NCI-H1092 (cell line): ENCODE measurements around the gene NDUFV2.
"Not testable (repeated sequence)": the region's sequence is repeated elsewhere in the genome, so short reads cannot be mapped to it uniquely, and the experiment has no call there.

Experiments used
- DNase-seq: peaks from one replicate; lab custom pipeline; 2025; lab: John Stamatoyannopoulos, UW

NDUFV2 gene

GRCh38 chr18:9102508-9103375, at the start of gene NDUFV2:
Gene NDUFV2, plus strand, starts transcription at chr18:9102699. Its CDS starts 45 bp downstream, at chr18:9102744.
- peak; percentile 83 for DNase-seq

- no peak for DNase-seq
Measured at GRCh38 chr18:9053814-9054213, 48.7 kb upstream of the NDUFV2 start.

DNA sequence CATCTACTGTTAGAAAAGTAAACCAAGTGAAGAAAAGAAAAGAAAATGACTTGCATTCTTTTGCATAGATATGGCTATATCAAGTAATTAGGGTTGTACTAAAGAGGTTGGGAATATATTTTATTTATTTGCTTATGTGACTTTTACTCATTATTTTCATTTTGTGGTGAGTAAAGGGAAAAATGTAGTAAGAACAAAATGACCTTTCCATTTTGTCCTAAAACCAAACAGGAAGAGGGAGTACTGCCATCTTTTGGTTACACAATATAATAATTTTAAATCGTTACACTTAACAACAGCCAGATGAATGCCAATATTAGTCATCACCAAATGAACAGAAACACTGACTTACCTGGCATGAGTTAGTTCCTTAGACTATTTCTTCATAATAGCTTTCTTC, 47.3 kb upstream of the NDUFV2 start:
- no peak for DNase-seq

- DNase-seq = no peak
Measured at GRCh38 chr18:9055626-9056025, 46.9 kb upstream of the NDUFV2 start.

- no peak for DNase-seq
Measured at GRCh38 chr18:9057646-9058045, 44.9 kb upstream of the NDUFV2 start.

DNA sequence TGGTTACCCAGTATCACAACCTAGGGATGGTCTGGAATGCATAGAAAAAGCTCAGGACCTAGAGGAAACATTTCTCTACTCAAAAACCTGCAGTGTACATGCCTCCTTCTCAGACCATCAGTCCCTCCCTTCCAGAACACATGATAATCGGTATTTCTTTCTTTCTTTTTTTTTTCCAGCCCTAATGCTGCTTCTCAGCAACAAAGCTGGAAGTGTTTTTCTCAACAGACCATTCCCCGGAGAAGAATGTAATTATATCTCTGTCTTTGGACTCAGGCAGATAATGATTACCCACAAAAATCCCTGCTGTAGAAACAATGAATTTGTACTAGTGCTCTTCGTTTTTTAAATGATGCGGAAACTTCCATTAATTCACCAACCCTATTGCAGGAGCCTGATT, 44.1 kb upstream of the NDUFV2 start:
- DNase-seq = no peak

- DNase-seq = no peak
Measured at GRCh38 chr18:9062418-9062751, 40.1 kb upstream of the NDUFV2 start.

DNA sequence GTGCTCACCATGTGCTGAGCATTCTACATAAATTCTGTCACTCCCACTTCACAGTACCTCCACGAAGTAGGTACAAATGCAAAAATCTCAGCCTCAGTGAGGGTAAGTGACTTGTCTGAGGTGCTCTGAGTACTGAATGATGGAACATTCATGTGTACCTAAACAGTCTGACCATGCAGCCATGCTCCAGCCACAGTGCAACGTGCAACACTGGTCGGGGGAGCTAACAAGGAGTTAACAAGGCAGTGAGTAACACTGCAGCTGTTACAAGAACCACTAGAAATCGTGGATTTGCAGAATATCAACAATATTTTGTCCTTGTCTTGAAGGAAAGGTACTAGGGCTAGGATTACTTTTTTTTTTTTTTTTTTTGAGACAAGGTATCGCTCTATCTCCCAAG, 36.6 kb upstream of the NDUFV2 start:
- DNase-seq = no peak

DNA sequence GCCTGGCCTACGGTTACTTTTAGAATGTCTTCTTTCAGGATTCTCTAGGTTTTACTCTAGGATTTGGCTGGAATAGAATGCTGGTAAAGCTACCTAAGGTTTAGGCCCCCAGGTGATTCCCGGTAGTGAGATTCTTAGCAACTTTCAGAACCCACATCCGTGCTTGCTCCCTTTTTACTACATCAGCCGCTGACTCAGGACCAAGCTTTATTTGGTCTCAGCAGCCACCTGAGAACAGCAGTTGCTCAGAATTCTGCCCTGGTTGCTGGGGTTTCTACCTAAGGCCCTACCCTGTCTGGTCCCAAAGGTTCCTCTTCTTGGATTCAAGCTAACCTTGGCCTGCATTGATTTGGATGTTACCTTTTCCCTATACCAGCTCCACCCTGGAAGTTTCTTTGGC, 36.1 kb upstream of the NDUFV2 start:
- DNase-seq = no peak

DNA sequence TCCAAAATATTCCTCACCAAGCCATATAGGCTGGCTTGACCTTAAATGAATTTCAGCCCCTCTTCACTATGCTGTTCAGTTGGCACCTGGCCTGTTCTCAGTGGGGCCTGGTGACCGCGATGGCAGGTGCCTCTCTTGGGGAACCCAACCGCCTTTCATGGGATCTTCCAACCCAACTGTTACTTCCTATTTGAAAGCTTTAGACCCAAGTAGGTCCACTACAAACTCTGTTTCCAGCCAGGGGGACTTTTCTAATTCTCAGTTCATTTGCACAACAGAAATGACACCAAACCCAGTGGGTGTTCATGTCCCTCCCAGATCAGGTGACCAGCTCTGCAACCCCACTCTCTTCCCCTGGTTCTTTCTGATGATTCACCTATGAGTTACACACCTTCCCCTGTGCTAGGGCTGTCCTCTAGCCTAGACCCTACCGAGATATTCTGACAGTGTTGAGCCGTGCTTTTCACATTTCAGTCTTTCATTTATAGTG, 35.6 kb upstream of the NDUFV2 start:
- no peak for DNase-seq

DNA sequence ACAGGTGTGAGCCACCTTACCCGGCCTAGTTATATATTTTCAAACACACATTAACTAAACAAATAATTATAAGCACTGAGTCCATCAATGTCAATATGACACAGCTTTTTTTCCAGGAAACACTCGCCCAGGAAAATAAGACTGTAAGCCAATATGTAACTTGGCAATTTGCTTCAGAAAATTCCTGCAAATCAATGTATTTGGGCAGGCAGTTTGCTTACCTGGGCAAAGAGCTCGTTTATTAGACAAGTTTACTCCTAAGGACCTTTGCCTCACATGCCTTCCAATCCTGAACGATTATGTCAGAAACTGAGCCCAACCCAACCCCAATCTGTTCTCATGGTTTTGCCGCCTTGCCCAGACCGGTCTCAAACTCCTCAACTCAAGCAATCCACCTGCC, 34.7 kb upstream of the NDUFV2 start:
- DNase-seq = no peak

- DNase-seq = no peak
Measured at GRCh38 chr18:9068346-9068745, 34.2 kb upstream of the NDUFV2 start.

DNA sequence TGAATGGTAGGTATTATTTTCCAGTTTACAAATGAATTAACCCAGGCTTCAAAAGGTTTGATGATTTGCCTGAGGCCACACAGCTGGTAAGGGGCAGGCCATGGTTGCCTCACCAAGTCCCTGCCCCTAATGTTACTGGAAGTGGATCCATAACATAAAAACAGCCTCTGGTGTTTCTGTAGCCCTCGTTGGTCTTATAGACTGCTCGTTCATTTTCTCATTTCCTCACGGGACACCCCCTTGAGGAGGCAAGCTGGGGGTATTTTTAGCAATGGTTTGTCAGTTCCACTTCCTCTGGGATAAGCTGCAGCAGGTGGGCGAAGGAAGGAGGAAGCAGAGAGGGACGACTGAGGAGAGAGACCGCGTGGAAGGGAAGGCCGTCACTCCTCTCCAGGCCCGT, 32.9 kb upstream of the NDUFV2 start:
- DNase-seq = no peak

GRCh38 chr18:9070212-9070611, 32.3 kb upstream of the NDUFV2 start:
- DNase-seq = no peak

GRCh38 chr18:9079818-9080528, 22.5 kb upstream of the NDUFV2 start:
- DNase-seq = no peak

GRCh38 chr18:9081940-9082339, 20.6 kb upstream of the NDUFV2 start:
- DNase-seq = no peak

- no peak for DNase-seq
Measured at GRCh38 chr18:9082711-9083510, 19.6 kb upstream of the NDUFV2 start.

DNA sequence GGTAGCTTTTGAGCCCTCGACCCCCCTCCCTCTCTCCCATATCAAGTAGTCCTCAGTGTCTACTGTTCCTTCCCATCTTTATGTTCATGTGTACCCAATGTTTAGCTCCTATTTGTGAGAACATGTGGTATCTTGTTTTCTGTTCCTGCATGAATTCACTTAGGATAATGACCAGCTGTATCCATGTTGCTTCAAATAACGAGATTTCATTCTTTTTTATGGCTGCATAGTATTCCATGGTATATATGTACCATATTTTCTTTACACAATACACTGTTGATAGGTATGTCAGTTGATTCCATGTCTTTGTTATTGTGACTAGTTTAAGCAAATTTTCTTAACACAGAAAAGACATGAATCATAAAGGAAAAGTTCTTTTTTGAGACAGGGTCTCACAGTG, 16.5 kb upstream of the NDUFV2 start:
- DNase-seq = no peak

GRCh38 chr18:9086624-9087023, 15.9 kb upstream of the NDUFV2 start:
- no peak for DNase-seq

GRCh38 chr18:9087144-9087543, 15.4 kb upstream of the NDUFV2 start:
- no peak for DNase-seq

DNA sequence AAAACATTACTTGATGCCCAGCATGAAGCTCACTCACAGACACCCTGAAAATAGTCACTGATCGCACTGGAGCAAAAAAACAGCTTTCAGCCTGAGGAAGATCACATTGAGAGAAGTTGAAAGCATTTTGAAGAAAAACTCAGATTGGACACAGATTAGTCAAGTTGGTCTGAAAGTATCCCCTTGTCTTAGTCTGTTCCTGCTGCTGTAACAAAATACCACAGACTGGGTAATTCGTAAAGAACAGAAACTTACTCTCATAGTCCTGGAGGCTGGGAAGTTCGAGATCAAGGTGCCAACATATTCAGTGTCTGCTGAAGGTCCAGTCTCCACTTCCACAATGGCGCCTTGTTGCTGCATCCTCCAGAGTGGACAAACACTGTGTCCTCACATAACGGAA, 14.2 kb upstream of the NDUFV2 start:
- no peak for DNase-seq

DNA sequence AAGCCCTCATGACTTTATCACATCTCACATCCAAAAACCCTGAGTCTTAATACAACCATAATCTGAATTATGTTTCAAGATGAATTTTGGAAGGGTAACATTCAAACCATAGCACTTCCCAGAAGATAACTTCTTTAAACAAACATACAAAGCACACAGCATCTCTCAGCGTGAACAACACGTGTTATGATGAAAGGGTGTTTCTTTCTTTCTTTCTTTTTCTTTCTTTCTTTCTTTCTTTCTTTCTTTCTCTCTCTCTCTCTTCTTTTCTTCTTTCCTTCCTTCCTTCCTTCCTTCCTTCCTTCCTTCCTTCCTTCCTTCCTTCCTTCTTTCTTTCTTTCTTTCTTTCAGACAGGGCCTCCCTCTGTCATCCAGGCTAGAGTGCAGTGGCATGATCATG, 13.8 kb upstream of the NDUFV2 start:
- DNase-seq = not testable (repeated sequence)

DNA sequence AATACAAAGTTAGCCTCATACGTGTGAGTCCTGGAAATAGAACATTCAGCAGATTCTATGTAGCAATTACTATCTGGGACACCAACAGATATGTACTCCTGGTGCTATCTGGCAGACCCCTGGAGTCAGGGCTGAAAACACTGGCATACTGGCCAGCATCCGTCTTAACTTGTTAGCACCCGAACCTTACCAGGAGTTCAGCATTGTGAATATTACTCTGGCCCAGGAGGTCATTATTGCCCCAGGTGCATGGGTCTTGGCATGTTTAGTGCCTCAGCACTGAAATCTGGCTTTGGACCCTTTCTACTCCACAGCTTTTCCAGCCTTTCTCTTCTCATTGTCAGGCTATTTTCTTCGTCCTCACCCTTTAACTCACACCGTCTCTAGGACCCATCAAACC, 11.9 kb upstream of the NDUFV2 start:
- no peak for DNase-seq
